Measurements from ENCODE around the gene LYPLAL1. TPM values are rescaled to one million over a fixed set of nuclear protein-coding genes. Genes with fewer than 3 reads are reported as not detected.
A peak's percentile ranks its signal among the peaks of the same experiment; 100 is the strongest.

The LYPLAL1 gene
- 10 to 100 TPM; 23.1 to 24.0 TPM for total RNA-seq

DNA sequence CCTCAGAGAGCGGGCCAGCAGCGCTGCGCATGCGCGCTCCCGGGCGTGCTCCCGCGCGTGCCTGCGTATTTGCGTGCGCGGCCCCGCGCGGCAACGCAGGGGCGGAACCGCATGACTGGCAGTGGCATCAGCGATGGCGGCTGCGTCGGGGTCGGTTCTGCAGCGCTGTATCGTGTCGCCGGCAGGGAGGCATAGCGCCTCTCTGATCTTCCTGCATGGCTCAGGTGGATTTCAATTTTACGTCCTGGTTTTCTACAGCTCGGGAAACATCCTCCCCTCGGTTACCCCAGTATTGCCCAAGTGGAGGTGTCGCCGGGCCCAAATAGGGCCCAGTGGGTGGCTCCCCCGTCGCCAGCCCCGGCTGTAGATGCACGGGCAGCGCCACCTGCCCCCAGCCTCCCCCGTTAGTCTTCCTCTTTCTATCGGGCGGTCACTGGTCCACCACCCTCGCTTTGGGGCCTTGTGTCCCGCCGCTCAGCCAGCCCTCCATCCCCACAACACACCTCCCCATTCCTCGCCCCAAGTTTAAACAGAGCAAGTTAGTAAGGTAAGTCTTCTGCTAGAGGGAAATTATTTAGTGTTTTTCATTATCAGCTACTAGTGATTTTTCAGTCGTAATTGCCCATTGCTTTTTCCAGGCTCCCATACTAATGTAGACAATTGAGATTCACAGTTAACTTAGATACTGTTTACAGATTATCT, at the start of gene LYPLAL1:
LYPLAL1 (plus strand) TSS at position 121 of the 702 bp plus-strand sequence; CDS start at position 134, 13 bp downstream.
- no peaks in the 10 kb centered on the region for H3K27me3 Mint-ChIP-seq
- H3K27ac Mint-ChIP-seq = peak within 1 kb of the TSS; percentile 95
- ChIA-PET POLR2A (interaction anchor here (0.6 to 0.8 kb wide), 4 partner anchors 15 to 151 kb away, joined by 3 to 5 read pairs (median 3); no protein-coding TSS in a partner anchor), CTCF (no interaction called here)
- H3K4me1 Mint-ChIP-seq (ENCODE audit: low read depth) = peaks cover 42% of the 10 kb centered on the region
- H3K4me3 Mint-ChIP-seq = peak within 1 kb of the TSS; percentile 96
- peak; percentile 92 for DNase-seq
- peaks cover 6% of the 10 kb centered on the region for H3K36me3 Mint-ChIP-seq
- no peaks in the 10 kb centered on the region for H3K9me3 Mint-ChIP-seq
- intact Hi-C loops (cut with micrococcal nuclease) = loop anchor here (1.0 to 5.0 kb wide), 5 partner anchors 15 to 1542 kb away; partner anchors contain the start of genes EPRS1, GPATCH2 and SPATA17

DNA sequence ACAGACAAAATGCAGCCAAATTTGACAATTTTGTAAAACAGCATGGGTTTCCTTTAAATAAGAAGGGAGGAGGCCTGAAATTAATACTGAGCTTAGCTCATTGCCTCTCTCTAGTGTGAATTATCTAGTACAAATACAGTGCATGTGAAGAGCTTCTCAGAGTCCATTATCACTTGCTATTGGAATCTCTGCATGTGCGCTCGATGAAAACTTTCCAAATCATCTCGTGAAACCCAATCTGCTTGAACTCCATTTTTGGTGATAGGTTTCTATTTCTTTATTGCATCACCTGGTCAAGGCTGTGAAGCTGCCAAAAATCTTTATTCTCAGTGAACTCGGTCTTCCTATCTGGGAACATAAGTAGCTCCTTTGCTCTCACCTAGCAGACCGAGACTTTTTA, 49.5 kb upstream of the LYPLAL1 start:
- Mint-ChIP-seq H3K36me3 (no peaks in the 10 kb centered on the region), H3K27me3 (no peaks in the 10 kb centered on the region), H3K4me3 (no peak overlapping the region), H3K4me1 (ENCODE audit: low read depth) (no peaks in the 10 kb centered on the region), H3K27ac (no peak overlapping the region), H3K9me3 (no peaks in the 10 kb centered on the region)
- intact Hi-C loops (cut with micrococcal nuclease) = no loop called here
- no peak for DNase-seq
- POLR2A ChIA-PET = no interaction called here
- CTCF ChIA-PET = no interaction called here

DNA sequence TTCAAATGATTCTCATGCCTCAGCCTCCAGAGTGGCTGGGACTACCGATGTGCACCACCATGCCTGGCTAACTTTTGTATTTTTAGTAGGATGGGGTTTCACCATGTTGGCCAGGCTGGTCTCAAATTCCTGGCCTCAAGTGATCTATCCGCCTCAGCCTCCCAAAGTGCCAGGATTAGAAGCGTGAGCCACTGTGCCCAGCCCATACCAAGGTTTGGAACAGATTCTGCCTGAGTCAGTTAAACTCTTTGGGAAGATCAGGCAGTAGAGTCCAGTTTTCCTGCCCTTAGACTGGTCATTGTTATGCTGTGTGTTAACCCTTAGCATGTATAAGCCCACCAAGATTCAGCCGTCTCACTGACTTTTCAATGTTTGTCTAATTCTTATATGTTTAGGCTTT, 48.3 kb upstream of the LYPLAL1 start:
- no peaks in the 10 kb centered on the region for H3K4me1 Mint-ChIP-seq (ENCODE audit: low read depth)
- no peak overlapping the region for H3K27ac Mint-ChIP-seq
- H3K9me3 Mint-ChIP-seq = no peaks in the 10 kb centered on the region
- no peak for DNase-seq
- H3K27me3 Mint-ChIP-seq = no peaks in the 10 kb centered on the region
- POLR2A ChIA-PET = no interaction called here
- CTCF ChIA-PET = no interaction called here
- intact Hi-C loops (cut with micrococcal nuclease) = no loop called here
- no peak overlapping the region for H3K4me3 Mint-ChIP-seq
- no peaks in the 10 kb centered on the region for H3K36me3 Mint-ChIP-seq

DNA sequence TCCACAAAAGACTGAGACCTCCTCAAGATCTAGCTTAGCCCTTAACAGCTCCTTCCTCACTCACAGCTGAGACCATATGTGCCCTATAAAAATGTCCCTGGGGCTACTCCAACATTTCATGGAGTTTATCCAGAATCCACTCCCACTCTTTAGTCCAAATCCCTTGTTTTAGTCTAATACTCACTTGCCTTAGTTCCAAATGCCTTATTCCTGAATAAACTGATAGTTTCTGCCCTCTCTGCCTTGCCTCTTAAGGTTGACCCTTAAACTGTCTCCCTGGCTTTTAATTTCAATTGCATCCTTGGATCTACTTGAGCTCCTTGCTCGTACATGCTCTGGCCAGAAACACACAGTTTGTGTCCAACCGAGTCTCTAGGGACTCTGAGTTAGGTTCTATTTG, 47.3 kb upstream of the LYPLAL1 start:
- Mint-ChIP-seq H3K27ac (no peak overlapping the region), H3K9me3 (no peaks in the 10 kb centered on the region), H3K4me3 (no peak overlapping the region), H3K27me3 (no peaks in the 10 kb centered on the region), H3K4me1 (ENCODE audit: low read depth) (no peaks in the 10 kb centered on the region), H3K36me3 (no peaks in the 10 kb centered on the region)
- CTCF ChIA-PET = no interaction called here
- POLR2A ChIA-PET = no interaction called here
- intact Hi-C loops (cut with micrococcal nuclease) = no loop called here
- no peak for DNase-seq

DNA sequence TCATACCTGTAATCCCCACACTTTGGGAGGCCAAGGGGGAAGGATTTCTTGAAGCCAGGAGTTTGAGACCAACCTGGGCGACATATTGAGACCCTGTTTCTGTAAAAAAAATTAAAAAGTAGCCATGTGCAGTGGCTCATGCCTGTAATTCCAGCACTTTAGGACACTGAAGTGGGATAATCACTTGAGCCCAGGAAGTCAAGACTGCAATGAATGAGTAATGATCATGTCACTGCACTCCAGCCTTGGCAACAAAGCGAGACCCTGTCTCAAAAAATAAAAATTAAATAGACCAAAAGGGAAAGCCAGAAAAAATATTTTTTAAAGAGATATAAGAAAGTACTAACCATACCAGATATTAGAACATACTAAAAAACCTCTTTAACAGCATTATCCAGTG, 44.7 kb upstream of the LYPLAL1 start:
- H3K36me3 Mint-ChIP-seq = no peaks in the 10 kb centered on the region
- ChIA-PET CTCF (no interaction called here), POLR2A (no interaction called here)
- intact Hi-C loops (cut with micrococcal nuclease) = no loop called here
- no peaks in the 10 kb centered on the region for H3K27me3 Mint-ChIP-seq
- H3K4me3 Mint-ChIP-seq = no peak overlapping the region
- H3K27ac Mint-ChIP-seq = no peak overlapping the region
- DNase-seq = no peak
- no peaks in the 10 kb centered on the region for H3K4me1 Mint-ChIP-seq (ENCODE audit: low read depth)
- no peaks in the 10 kb centered on the region for H3K9me3 Mint-ChIP-seq

DNA sequence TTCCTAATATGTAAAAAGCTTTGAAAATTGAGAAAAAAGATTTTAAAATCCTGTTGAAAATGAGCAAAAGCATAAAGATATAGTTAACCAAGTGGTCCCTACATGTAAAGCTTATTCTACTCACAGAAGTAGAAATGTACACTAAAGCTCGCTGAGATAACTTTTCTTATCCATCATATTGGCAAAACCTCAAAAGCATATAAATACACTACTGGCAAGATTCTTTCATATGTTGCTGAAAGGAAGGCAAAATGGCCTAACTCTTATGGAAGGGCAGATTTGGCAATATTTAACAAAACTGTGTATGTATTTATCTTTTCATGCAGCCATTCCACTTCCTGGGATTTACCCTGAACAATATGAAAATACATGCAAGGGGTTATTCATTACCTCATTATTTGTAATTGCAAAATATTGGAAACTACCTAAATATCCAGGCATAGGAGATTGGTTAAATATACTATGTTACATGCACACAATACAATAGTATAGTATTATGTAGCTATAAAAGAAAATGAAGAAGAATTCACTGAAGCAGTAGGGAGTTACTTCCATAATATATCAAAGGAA, 43.2 kb upstream of the LYPLAL1 start:
- CTCF ChIA-PET = no interaction called here
- peaks cover 3% of the 10 kb centered on the region for H3K9me3 Mint-ChIP-seq
- no peaks in the 10 kb centered on the region for H3K4me1 Mint-ChIP-seq (ENCODE audit: low read depth)
- no peak overlapping the region for H3K4me3 Mint-ChIP-seq
- no peak for DNase-seq
- no peak overlapping the region for H3K27ac Mint-ChIP-seq
- intact Hi-C loops (cut with micrococcal nuclease) = no loop called here
- H3K36me3 Mint-ChIP-seq = no peaks in the 10 kb centered on the region
- H3K27me3 Mint-ChIP-seq = no peaks in the 10 kb centered on the region
- POLR2A ChIA-PET = no interaction called here

DNA sequence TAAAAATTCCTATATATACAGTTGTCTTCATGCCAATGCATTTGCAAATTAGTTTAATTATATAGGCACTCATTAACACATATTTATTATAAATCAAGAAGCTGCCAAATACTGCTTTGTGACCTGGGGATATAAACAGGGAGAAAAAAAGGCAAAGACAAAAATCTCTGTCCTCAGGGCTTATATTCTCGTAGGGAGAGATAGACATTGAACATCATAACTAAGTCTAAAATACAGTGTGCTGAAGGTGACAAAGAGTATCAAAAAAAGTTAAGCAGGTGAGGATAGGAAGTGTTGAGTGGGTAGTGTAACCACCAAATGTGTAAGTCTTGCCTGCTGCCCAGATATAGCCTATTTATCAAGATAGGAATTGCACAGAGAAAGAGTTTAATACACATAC, 40.7 kb upstream of the LYPLAL1 start:
- POLR2A ChIA-PET = no interaction called here
- intact Hi-C loops (cut with micrococcal nuclease) = no loop called here
- no peak overlapping the region for H3K27ac Mint-ChIP-seq
- CTCF ChIA-PET = no interaction called here
- no peaks in the 10 kb centered on the region for H3K27me3 Mint-ChIP-seq
- H3K4me1 Mint-ChIP-seq (ENCODE audit: low read depth) = no peaks in the 10 kb centered on the region
- no peak for DNase-seq
- no peak overlapping the region for H3K4me3 Mint-ChIP-seq
- peaks cover 3% of the 10 kb centered on the region for H3K9me3 Mint-ChIP-seq
- H3K36me3 Mint-ChIP-seq = no peaks in the 10 kb centered on the region

DNA sequence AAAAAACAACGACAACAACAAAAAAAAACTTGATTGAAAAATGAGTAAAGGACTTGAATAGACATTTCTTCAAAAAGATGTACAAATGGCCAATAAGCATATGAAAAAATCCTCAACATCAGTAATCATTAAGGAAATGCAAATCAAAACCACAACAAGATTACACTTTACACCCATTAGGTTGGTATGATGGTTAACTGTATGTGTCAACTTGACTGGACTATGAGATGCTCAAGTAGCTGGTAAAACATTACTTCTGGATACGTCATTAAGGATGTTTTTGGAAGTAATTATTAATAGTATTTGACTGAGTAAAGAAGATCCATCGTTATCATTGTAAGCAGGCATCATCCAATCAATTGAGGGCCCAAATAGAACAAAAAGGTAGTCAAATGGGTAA, 34.9 kb upstream of the LYPLAL1 start:
- Mint-ChIP-seq H3K4me1 (ENCODE audit: low read depth) (no peaks in the 10 kb centered on the region), H3K27me3 (peaks cover under 1% of the 10 kb centered on the region), H3K36me3 (no peaks in the 10 kb centered on the region), H3K9me3 (peaks cover 3% of the 10 kb centered on the region), H3K4me3 (no peak overlapping the region), H3K27ac (no peak overlapping the region)
- POLR2A ChIA-PET = no interaction called here
- intact Hi-C loops (cut with micrococcal nuclease) = no loop called here
- no peak for DNase-seq
- CTCF ChIA-PET = no interaction called here

DNA sequence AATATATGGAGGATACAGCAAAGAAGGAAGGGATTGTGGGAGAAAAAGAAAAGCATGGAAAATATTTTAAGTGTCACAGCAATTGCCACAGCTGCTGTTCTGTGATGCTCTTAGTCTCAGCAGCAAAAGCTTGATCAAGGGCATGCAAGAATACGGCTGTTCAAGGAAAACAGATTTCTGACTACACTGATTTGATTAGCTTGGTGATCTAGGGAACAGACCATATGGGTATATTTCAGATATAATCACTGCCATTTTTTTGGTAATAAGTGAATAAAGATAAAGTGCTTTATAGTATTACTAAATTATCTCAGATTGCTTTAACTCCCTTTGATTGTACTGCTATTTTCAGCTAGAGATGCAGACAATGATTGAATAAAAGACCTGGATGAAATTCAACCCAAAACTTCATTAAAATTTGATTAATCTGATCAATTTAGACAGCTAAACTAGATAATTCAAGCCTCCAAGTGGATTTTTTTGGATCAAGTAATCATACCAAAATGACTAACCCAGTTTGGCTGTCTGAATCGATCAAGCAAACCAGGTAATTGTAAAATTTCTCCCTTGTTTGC, 33.3 kb upstream of the LYPLAL1 start:
- intact Hi-C loops (cut with micrococcal nuclease) = no loop called here

DNA sequence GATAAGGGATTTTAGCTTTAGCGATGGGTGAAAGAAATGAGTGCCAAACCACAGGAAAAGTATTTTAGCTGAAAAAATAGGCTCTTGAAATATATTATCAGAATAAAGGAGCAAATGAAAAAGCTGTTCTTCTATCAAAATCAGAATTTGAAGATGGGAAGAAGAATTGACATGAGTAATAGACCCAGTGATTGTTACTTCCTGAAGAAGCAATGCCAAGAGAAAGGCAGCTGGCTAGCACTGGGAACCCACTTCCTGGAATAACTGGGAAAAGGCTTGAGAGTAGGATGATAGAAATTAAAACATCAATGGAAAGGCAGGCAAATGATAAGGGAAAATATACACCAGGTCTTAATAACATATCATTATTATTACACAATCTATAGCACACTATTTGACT, 29.9 kb upstream of the LYPLAL1 start:
- ChIA-PET POLR2A (no interaction called here), CTCF (no interaction called here)
- H3K36me3 Mint-ChIP-seq = no peaks in the 10 kb centered on the region
- peaks cover 1% of the 10 kb centered on the region for H3K27me3 Mint-ChIP-seq
- no peaks in the 10 kb centered on the region for H3K9me3 Mint-ChIP-seq
- no peak for DNase-seq
- H3K27ac Mint-ChIP-seq = no peak overlapping the region
- intact Hi-C loops (cut with micrococcal nuclease) = no loop called here
- no peak overlapping the region for H3K4me3 Mint-ChIP-seq
- H3K4me1 Mint-ChIP-seq (ENCODE audit: low read depth) = no peaks in the 10 kb centered on the region

More for the DNA sequence above, 33.3 kb upstream of the LYPLAL1 start:
- no peak for DNase-seq
- no peak overlapping the region for H3K27ac Mint-ChIP-seq
- no peak overlapping the region for H3K4me3 Mint-ChIP-seq
- H3K4me1 Mint-ChIP-seq (ENCODE audit: low read depth) = no peaks in the 10 kb centered on the region
- ChIA-PET CTCF (no interaction called here), POLR2A (no interaction called here)
- no peaks in the 10 kb centered on the region for H3K36me3 Mint-ChIP-seq
- H3K27me3 Mint-ChIP-seq = peaks cover 1% of the 10 kb centered on the region
- H3K9me3 Mint-ChIP-seq = no peaks in the 10 kb centered on the region

DNA sequence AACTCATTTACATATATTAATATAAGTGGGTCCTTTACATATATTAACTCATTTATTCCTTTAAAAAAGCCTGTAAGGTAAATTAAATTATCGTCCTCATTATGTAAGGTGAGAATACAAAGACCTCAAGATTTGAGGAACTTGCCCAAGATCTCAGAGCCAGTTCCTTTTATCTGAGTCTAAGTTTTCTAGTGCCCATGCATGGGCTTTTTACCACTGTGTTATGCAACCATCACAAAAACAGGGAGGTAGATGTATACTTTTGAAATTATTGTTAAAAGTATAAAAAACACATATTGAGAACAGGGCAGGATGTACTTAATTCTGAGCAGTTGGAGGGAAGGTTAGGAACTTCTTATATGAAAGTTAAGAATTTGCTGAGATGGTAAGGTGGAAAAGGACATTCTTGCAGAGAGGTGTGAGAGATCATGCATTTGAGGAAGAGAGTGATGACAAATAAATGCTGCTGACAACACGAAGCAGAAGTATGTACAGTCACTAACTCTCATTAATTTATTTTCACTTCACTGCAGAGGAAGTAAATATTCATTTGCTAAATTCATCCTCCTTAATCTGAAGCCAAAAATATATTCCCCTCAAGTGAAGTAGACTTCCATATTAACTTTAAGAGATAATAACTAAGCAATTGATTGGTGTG, 28.9 kb upstream of the LYPLAL1 start:
- peaks cover 1% of the 10 kb centered on the region for H3K27me3 Mint-ChIP-seq
- no peaks in the 10 kb centered on the region for H3K36me3 Mint-ChIP-seq
- DNase-seq = no peak
- H3K27ac Mint-ChIP-seq = no peak overlapping the region
- H3K4me3 Mint-ChIP-seq = no peak overlapping the region
- no peaks in the 10 kb centered on the region for H3K4me1 Mint-ChIP-seq (ENCODE audit: low read depth)
- ChIA-PET CTCF (interaction anchor here (0.6 kb wide), 1 partner anchor 811 kb away, joined by 6 read pairs; no protein-coding TSS in a partner anchor), POLR2A (no interaction called here)
- no peaks in the 10 kb centered on the region for H3K9me3 Mint-ChIP-seq
- intact Hi-C loops (cut with micrococcal nuclease) = no loop called here

DNA sequence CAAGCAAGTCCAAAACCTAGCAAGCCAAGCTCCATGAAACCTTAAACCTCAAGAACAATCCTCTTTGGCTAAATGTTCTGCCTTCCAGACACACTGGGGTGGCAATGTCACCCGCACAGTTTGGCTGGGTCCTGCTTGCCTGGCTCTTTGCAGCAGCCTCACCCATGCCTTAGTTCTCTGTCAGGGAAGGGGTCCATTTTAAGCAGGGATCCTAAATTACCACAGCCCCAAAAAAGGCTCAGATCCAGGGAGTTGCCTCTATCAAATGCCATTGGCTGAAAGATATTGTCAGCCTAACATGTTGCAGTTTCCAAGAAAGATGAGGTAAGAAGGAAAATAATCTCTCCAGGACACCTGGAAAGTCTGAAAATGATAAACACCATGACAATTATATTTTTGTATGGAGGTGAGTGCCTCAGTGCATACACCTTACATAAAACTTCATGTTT, 26.1 kb upstream of the LYPLAL1 start:
- H3K27me3 Mint-ChIP-seq = peaks cover 1% of the 10 kb centered on the region
- CTCF ChIA-PET = no interaction called here
- POLR2A ChIA-PET = interaction anchor here (0.5 kb wide), 1 partner anchor 14 kb away, joined by 3 read pairs; no protein-coding TSS in a partner anchor

More for the DNA sequence above, 26.1 kb upstream of the LYPLAL1 start:
- Mint-ChIP-seq H3K27ac (no peak overlapping the region), H3K9me3 (no peaks in the 10 kb centered on the region), H3K4me1 (ENCODE audit: low read depth) (no peaks in the 10 kb centered on the region), H3K4me3 (no peak overlapping the region), H3K36me3 (no peaks in the 10 kb centered on the region)
- intact Hi-C loops (cut with micrococcal nuclease) = no loop called here
- DNase-seq = no peak

Data from activated CD4-positive, alpha-beta memory T cell treated with anti-CD3 and anti-CD28 coated beads for 36 hours (primary cell).